HG03457 (cell line): Measurements from ENCODE around the gene ZMYM2.

ENCODE experiments used
- ATAC-seq: cut with Tn5 transposase; IDR thresholded peaks from one replicate; pipeline ENCODE4 v1.9.1; 2021; ENCODE audit warnings: moderate number of reproducible peaks; ENCODE audit not compliant: unreplicated experiment

ZMYM2 gene

DNA sequence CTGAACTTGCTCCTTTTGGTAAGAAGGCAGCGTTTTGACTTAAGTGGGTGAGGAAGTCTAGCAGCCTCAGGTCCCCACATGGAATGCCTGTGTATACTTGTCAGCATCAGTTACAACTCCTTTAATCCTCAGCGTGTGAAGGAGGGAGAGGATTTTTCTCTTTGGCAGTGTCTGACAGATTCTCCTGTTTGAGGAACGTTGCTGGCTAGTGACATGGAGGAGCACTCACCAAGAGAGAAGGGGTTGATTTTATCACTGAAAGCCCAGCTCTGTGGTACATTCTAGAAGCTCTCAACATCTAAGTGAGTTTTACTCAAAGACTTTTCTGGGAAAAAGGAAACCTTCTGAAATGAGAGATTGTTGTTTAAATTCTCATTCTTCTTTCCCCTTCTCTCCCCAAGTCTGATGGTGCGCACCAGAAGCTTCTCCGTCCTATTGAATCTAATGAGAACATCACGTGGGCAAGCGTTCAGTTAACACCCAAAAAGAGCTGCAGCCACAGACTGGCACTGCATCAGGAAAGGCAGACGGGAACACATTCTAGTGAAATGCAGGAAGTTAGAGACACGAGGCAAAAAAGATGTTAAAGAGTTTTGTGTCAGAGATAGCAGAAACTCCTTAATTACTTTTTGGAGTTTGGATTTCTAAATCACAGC is 144.1 kb downstream of the ZMYM2 start:
- no peak for ATAC-seq

DNA sequence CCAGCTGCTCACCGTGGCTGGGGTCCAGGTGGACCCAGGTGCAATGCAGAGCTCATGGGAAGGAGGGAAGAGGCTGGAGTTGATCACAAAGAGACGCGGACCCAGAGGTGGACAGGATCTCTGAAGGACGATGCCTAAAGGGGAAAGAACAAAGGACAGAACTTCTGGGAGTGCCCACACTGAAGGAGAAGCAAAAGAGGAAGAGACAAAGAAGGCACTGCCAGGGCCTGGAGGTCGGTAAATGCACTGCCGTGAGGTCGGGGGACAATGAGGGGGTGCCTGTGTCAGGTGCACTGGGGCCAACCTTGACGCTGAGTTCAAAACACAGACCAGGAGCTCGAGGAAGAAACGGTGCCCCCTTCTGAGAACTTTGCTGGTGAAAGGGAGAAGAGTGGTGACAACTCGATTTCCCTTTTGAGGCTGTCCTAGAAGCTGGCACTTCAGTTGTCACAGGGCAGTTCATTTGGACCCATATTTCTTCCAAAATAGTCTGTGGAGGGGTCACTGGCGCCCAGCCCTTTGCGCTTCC is 146.7 kb downstream of the ZMYM2 start:
- no peak for ATAC-seq

GRCh38 chr13:20106742-20107141 is 148.2 kb downstream of the ZMYM2 start:
- no peak for ATAC-seq

DNA sequence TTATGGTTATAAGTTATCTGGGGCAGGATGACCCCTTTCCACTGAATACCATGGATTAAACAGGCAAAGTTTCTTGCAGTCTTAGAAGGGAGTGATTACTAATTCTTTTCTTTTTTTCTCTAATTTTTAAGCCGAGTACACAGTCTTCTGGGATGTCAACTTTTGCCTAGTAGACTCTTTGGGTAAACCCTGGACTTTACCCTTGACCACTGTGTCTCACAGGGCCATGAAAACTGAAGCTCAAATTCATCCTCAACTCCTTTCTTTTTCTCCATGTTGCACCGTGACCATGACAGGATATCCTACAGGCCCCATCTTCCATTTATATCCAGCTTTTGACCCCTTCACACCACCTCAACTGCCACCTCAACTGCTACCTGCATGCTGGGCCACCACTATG is 150.5 kb downstream of the ZMYM2 start:
- ATAC-seq = no peak

DNA sequence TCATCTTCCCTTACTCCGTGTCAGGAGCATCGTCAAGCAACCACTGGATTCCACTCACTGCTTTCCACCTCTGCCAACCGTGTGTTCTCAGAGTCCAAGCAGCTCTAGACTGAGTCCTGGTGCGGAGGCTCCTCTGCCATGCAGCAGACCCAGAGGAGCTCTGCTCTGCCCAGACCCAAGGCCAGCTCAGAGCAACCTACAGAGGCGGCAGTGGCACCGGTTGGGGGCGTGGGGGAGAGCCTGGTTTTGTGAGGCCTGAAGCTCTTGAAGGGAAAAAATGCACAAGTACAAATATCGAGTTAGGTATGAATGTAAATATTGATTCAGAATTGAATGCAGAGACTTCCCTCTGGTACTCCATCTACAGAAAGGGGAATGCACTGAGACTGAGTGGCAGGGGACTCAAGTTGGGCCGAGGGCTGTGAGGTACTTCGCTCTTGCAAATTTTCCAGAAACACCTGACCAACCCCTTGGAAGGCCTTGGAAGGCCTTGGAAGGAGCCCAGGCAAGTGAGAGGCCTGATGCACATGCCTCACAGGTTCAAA is 155.6 kb downstream of the ZMYM2 start:
- no peak for ATAC-seq

DNA sequence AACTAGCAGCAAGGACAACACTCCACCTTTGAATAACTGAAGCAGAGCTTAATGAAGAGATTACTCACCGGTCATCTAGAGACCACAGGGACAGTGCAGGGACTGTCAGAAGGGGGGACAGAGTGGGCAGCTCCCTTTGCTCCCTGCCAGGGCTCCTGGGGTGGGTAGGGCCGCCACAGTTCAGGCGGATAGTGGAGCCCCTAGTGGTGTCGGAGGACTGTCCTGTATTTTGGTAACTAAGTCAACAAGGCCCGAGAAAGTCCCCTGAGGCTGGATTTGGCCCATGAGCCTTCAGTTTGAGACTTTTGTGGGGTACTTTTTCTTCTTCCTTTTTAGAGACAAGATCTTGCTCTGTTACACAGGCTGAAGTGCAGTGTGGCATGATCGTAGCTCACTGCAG is 157.7 kb downstream of the ZMYM2 start:
- ATAC-seq = no peak

GRCh38 chr13:20118268-20119140 is 160.0 kb downstream of the ZMYM2 start:
- no peak for ATAC-seq

GRCh38 chr13:20119960-20120359 is 161.4 kb downstream of the ZMYM2 start:
- no peak for ATAC-seq

DNA sequence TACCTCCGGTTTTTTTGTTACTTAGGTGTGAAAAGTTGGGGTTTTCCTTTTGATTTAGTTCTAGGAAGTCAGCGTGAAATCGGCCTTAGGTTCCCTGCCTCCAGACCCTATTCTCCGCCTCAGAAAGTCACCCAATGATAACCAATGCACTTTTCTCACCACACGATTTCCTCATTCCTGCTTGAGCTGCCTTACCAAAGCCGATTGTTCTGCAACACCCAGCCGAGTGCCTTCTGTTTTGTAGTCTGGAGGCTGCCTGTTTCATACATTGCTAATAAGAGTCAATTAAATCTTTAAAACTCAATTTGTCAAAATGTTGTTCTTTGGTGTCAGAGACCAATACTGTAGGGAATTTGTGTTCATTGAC is 162.6 kb downstream of the ZMYM2 start:
- ATAC-seq = no peak

DNA sequence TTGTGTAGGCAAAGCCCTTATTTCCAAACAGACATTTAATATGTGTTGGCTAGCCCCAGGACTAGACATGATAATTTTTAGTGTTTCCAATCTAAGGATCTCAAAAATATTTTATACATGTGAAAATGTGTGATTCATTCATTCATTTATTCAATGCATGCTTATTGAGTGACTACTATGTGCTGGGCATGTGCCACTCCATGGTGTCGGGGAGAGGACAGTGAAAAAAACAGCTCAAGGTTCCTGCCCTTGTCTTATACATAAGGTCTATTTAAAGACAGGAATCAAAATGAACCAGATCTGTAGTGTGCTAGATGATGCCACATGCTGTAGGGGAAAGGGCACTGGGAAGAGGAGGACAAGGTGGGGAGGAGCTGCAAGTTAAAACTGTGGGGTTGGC is 165.8 kb downstream of the ZMYM2 start:
- no peak for ATAC-seq

DNA sequence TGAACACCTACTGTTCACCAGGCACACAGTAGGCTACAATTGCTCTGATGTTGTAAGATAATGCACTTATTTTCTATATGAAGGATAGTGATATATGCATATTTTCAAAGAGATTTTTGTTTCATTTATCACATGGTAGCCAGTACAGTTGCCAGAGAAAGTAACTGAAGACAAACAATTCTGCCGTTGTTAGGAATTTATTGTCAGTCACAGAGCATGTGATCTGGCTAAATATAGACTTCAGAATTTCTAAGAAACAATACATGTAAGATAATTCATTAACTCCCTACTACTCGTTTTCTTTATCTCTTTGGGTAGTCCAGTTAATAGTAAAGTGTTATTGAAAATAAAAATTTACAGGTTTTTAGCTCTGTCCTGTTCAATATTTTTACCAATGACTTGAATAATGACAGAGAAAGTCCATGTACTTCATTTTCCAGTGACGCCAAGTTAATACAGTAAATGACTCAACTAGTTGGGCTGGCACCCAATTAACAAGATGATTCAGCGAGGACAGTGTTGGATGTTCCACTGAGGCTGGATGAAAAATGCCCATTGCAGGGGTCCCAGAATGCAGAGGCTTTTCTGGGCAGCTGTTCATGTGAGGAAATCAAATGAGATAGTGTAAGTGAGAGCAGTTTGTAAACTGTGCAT is 166.7 kb downstream of the ZMYM2 start:
- ATAC-seq = no peak

GRCh38 chr13:20125783-20126165 is 167.2 kb downstream of the ZMYM2 start:
- ATAC-seq = no peak

GRCh38 chr13:20126541-20127261 is 168.2 kb downstream of the ZMYM2 start:
- no peak for ATAC-seq

DNA sequence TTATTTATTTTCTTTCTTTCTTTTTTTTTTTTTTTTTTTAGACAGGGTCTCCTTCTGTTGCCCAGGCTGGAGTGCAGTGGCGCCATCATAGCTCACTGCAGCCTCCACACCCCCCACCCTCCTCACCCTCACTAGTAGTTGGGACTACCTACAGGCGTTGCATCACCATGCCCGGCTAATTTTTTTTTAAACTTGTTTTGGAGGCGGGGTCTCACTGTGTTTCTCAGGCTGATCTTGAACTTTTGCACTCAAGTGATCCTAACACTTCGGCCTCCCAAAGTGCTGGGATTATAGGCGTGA is 168.7 kb downstream of the ZMYM2 start:
- no peak for ATAC-seq

DNA sequence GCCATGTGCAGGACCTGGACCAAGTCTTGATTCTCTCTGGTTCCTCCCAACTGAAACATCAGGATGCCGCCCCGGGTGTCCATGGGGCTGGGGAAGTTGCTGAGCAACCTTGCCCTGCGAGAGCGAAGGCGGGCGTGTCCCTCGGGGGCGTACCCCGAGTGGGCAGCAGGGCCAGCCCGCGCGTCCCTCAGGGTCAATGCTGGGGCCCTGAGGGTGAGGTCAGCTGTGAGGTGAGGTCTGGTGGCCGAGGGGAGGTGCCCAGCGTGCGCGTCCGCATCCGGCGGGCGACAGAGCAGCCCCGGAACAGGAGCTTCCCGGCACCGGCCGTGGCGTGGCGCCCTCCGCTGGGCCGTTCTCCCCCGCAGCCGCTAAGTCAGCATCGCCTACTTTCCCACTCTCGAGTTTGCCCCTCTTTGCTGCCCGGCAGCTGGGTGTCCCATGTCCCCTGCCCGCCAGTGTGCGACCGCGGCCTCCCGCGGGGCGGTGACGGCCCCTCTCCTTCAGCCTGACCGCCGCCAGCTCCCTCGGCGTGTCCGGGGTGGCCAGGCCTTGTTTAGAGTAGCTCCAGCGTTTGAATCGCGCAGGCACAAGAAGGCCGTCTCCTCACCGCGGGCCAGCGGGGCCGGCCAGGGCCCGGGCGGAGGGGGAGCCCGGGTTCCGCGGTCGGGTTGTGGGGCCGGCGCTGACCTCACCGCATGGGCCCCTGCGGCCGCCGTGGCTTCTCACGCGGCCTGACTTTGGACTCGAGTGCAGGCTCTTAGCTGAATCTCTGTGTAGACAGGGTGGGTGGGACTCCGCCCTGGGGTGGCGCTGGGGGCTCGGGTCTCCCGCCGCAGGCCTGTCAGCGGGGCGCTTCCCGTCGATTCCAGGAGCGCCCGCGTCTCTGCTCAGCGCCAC is 169.3 kb downstream of the ZMYM2 start:
- peak; percentile 50 for ATAC-seq

- ATAC-seq = peak; percentile 14
Measured at GRCh38 chr13:20128459-20128931, 170.0 kb downstream of the ZMYM2 start.

DNA sequence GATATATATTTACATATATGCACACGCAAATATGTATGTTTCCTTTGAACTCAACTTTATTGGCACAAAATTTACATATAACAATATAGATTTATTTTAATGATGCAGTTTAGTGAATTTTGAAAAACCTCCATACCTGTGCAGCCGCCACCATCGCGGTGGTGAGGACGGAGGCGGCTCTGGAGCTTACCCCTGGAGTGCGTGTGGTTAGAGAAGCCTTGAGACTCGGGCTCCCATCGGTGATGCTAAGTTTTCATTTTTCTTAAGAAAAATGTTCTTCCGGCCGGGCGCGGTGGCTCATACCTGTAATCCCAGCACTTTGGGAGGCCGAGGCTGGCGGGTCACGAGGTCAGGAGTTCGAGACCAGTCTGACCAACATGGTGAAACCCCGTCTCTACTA is 170.5 kb downstream of the ZMYM2 start:
- no peak for ATAC-seq

GRCh38 chr13:20130012-20130411 is 171.5 kb downstream of the ZMYM2 start:
- ATAC-seq = no peak

GRCh38 chr13:20130652-20131051 is 172.1 kb downstream of the ZMYM2 start:
- ATAC-seq = no peak
